Measurements from ENCODE around the gene CCDC6. TPM values are rescaled to one million over a fixed set of nuclear protein-coding genes. Genes with fewer than 3 reads are reported as not detected.

CCDC6 gene
- total RNA-seq, 2 experiments from 2014 or later = 21.6 to 22.1 TPM

DNA sequence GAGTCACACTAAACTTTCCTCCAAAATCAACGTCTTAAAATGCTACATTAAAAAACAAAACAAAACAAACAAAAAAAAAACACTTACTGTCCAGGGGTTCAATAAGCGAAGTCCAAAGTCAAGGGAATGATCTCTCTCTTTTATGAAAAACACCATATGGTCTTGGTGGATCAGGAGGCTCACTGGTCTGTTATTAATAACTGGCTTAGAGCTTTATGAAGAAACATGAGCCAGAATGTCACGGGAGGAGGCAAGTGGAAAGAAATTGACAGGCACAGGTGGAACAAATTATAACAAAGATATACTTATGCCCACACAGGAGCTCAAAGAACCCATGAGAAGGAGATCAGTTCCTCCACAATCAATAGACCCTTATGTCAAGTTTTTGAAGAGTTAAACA is 153.1 kb downstream of the CCDC6 start, which contains the start of gene MRLN:
Gene MRLN, minus strand, starts transcription at position 189 of the 400 bp plus-strand sequence.
- intact Hi-C loops (cut with DNase I, micrococcal nuclease) = no loop called here
- Histone ChIP-seq H3K9me3 (ENCODE audit: control insufficient read depth in 1 of 2, insufficient read depth in 1 of 2, low read length in 2 of 2) (no peaks in the 10 kb centered on the region), H3K4me1 (ENCODE audit: insufficient read depth, low read length) (no peaks in the 10 kb centered on the region), H3K27ac (ENCODE audit: low read depth in 1 of 2, low read length in 2 of 2) (no peak within 1 kb of the TSS), H3K4me3 (ENCODE audit: low read length) (no peak within 1 kb of the TSS), H3K27me3 (ENCODE audit: control insufficient read depth in 1 of 2, insufficient read depth in 2 of 2, low read length in 2 of 2) (no peaks in the 10 kb centered on the region), H3K36me3 (ENCODE audit: insufficient read depth, low read length) (no peaks in the 10 kb centered on the region)
- Mint-ChIP-seq H3K9me3 (no peaks in the 10 kb centered on the region), H3K27me3 (peaks cover 17% of the 10 kb centered on the region), H3K27ac (no peak within 1 kb of the TSS), H3K36me3 (ENCODE audit: low read depth) (no peaks in the 10 kb centered on the region), H3K4me1 (ENCODE audit: low read depth) (no peaks in the 10 kb centered on the region), H3K4me3 (no peak within 1 kb of the TSS)
- POLR2A ChIA-PET = no interaction called here
- CTCF ChIA-PET = no interaction called here
- TF ChIP-seq, protein P1, sequence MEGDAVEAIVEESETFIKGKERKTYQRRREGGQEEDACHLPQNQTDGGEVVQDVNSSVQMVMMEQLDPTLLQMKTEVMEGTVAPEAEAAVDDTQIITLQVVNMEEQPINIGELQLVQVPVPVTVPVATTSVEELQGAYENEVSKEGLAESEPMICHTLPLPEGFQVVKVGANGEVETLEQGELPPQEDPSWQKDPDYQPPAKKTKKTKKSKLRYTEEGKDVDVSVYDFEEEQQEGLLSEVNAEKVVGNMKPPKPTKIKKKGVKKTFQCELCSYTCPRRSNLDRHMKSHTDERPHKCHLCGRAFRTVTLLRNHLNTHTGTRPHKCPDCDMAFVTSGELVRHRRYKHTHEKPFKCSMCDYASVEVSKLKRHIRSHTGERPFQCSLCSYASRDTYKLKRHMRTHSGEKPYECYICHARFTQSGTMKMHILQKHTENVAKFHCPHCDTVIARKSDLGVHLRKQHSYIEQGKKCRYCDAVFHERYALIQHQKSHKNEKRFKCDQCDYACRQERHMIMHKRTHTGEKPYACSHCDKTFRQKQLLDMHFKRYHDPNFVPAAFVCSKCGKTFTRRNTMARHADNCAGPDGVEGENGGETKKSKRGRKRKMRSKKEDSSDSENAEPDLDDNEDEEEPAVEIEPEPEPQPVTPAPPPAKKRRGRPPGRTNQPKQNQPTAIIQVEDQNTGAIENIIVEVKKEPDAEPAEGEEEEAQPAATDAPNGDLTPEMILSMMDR (IDR thresholded peaks at IDR 0.05) = no peak
- ATAC-seq (ENCODE audit: poor library complexity) (no peak), DNase-seq (no peak)

DNA sequence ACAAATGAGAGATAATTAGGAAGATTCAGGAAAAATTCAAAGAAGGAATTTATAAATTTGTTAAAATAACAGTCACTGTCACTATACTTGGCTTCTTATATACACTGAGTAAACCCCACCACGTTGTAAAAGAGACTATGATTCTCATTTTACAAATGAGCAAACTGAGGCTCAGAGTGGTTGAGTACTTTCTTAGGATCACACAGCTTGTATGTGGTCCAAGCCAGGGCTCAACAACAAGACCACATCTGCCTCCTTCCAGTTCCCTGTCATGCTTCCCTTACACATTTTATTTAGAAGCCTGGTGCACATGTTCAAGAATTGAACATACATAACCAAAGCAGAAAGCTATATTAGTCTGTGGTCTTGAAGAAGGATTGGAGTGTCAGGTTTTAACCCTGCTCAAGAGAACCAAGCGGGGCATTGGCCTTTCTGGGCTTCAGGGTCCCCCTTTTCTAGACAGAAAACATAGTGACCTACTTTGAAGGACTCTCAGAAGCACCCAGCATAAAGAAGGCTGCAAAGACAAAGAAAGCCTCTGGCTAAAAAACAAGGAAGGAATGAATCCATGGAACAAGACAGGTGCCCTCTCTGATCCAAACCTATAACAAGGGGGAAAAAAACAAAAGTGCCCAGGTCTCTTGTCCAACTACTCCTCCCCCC is 153.9 kb downstream of the CCDC6 start:
- ChIA-PET POLR2A (no interaction called here), CTCF (no interaction called here)
- Mint-ChIP-seq H3K4me1 (ENCODE audit: low read depth) (no peaks in the 10 kb centered on the region), H3K27me3 (peaks cover 20% of the 10 kb centered on the region), H3K27ac (no peak overlapping the region), H3K9me3 (no peaks in the 10 kb centered on the region), H3K4me3 (no peak overlapping the region), H3K36me3 (ENCODE audit: low read depth) (no peaks in the 10 kb centered on the region)
- Histone ChIP-seq H3K36me3 (ENCODE audit: insufficient read depth, low read length) (no peaks in the 10 kb centered on the region), H3K4me3 (ENCODE audit: low read length) (no peak overlapping the region), H3K4me1 (ENCODE audit: insufficient read depth, low read length) (no peaks in the 10 kb centered on the region), H3K27me3 (ENCODE audit: control insufficient read depth in 1 of 2, insufficient read depth in 2 of 2, low read length in 2 of 2) (no peaks in the 10 kb centered on the region), H3K27ac (ENCODE audit: low read depth in 1 of 2, low read length in 2 of 2) (no peak overlapping the region), H3K9me3 (ENCODE audit: control insufficient read depth in 1 of 2, insufficient read depth in 1 of 2, low read length in 2 of 2) (no peaks in the 10 kb centered on the region)
- TF ChIP-seq, protein P1 (IDR thresholded peaks at IDR 0.05) = no peak
- ATAC-seq (ENCODE audit: poor library complexity) (no peak), DNase-seq (no peak)
- intact Hi-C loops (cut with DNase I, micrococcal nuclease) = no loop called here

DNA sequence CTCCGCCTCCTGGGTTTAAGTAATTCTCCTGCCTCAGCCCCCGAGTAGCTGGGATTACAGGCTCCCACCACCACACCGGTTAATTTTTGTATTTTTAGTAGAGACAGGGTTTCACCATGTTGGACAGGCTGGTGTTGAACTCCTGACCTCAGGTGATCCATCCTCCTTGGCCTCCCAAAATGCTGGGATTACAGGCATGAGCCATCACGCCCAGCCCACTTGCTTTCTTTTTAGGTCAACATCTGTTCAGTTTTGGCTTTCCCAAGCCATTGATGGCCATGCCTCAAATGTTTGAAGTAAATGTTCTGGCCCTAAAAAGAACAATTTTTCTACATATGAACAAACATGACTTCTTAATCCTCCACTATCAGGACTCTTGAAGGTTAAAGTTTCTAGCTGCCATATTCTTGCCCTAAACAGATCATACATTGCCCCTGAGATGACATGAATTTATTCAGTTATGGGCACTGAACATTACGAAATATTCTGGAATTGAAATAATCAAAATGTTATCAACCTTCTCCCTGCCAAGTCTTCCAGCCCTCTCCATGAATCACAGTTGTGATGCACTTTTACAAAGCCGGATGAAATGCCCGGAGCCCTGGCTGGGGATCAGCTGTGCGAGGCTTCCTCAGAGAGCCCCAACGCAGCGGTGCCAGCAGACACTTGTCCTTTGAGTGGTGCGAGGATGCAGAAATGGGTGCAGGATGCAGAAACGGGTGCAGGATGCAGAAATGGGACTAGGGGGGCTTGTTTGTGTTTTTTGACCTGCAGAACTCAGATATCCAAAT is 156.0 kb downstream of the CCDC6 start:
- no peaks in the 10 kb centered on the region for H3K9me3 Mint-ChIP-seq
- H3K4me1 Mint-ChIP-seq (ENCODE audit: low read depth) = no peaks in the 10 kb centered on the region

More for the DNA sequence above, 156.0 kb downstream of the CCDC6 start:
- intact Hi-C loops (cut with DNase I, micrococcal nuclease) = no loop called here
- H3K27me3 Mint-ChIP-seq = peaks cover 20% of the 10 kb centered on the region
- Histone ChIP-seq H3K27ac (ENCODE audit: low read depth in 1 of 2, low read length in 2 of 2) (no peak overlapping the region), H3K4me3 (ENCODE audit: low read length) (no peak overlapping the region), H3K36me3 (ENCODE audit: insufficient read depth, low read length) (no peaks in the 10 kb centered on the region), H3K27me3 (ENCODE audit: control insufficient read depth in 1 of 2, insufficient read depth in 2 of 2, low read length in 2 of 2) (no peaks in the 10 kb centered on the region), H3K9me3 (ENCODE audit: control insufficient read depth in 1 of 2, insufficient read depth in 1 of 2, low read length in 2 of 2) (no peaks in the 10 kb centered on the region), H3K4me1 (ENCODE audit: insufficient read depth, low read length) (no peaks in the 10 kb centered on the region)
- ATAC-seq (ENCODE audit: poor library complexity) = no peak
- no peak overlapping the region for H3K27ac Mint-ChIP-seq
- ChIA-PET CTCF (no interaction called here), POLR2A (no interaction called here)
- no peaks in the 10 kb centered on the region for H3K36me3 Mint-ChIP-seq (ENCODE audit: low read depth)
- TF ChIP-seq, protein P1 (IDR thresholded peaks at IDR 0.05) = no peak
- no peak overlapping the region for H3K4me3 Mint-ChIP-seq
- no peak for DNase-seq

Measured in CD4-positive, alpha-beta T cell (primary cell).